ENCODE data around the gene SNAPIN.

Gene SNAPIN

DNA sequence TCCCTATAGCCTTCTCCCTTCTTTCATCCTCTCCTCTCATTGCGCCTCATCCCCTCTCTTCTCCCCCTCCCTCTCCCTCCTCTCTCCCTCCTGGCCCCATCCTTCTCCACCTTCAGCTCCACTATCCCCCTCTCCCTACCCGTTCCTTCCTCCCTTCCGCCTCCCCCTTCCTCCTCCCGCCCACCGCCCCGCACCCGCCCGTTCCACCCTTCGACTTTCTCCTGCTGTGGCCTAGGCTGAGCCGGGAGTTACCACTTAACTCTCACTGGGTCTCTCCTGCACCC lies 21.6 kb downstream of the SNAPIN start:
- DNase-seq = no peak

DNA sequence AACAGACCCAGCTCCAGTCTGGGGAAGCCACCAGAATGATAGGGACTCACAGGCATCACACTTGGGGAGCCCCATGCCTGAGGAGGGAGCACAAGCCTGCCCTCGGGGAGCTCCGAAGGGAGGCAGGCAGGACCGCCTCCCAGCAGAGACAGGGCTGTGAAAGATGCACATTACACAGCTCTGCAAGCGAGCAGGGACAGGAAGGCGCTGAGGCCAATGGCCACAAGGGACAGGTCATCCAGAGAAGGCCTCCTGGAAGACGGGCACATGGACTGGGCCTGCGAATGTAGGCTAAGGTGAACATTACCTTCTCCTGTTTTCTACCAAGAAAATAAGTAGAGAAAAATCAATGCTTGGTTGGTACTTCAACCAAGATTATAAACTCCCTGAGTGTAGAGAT lies 24.2 kb downstream of the SNAPIN start:
- DNase-seq = no peak

DNA sequence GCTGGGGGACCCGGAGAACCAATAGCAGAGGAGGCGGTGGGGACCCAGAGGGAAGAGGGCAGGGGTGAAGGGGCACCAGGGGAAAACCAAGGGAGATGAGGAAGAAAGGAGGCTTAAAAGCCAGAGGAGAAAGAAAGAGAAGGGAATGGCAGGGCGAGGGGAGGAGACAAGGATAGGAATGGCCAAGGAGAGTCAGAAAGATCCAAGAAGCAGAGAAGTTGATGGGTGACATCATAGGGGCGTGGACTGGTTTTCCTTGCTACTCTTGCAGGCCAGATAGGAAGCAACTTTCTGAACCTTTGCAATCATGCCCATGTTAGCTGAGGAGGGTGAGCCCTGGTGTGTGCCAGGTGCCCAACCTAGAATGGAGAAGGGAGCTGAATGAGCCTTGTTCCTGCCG lies 25.4 kb downstream of the SNAPIN start:
- DNase-seq = no peak

DNA sequence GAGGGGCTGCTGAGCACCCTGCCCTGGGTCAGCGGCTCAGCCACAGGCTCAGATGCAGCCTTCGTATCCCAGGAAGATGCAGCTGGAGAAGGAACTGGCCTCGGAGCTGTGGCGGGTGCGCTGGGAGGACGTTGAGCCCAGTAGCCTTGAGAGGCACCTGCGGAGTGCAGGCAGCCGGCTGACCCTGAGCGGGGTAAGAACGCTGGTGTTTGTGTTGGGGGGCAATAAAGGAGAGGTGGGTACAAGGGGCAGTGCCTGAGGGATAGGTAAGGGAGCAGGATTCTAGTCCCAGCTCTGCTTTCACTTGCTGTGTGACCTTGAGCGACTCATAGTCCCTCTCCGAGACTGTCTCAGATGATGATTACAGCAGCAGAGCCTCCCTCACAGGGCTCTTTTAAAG lies 26.4 kb downstream of the SNAPIN start:
- no peak for DNase-seq

DNA sequence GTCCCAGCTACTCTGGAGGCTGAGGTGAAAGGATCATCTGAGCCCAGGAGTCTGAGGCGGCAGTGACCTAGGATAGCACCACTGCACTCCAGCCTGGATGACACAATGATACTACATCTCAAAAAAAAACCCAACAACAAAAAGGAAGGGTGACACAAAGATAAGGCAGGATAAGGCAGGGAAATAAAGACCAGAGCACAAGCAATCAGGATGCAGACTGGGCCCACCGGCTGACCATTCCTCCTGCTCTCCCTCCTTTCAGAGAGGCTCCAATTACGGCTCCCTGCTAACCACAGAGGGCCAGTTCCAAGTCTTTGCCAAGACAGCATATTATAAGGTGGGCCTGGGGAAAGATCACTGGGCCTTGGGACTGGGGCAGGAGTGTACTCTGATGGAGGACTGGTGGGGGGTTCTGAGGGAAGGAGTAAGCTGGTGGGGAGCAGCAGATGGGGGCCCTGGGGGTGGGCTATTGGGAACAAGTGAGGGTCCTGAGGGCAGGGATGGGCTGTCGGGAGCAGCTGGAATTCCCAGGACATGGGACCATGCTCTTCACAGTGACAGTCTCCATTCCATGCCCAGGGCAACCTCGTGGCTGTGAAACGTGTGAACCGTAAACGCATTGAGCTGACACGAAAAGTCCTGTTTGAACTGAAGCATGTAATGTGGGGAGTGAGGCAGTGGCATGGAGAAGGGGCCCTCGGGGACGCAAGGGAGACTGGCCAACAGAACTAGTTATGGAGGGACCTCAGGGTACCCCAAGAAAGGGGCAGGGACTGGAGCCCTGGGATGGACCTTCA lies 27.2 kb downstream of the SNAPIN start:
- no peak for DNase-seq

GRCh38 chr1:153687346-153688125 lies 29.0 kb downstream of the SNAPIN start:
- DNase-seq = no peak

- DNase-seq = no peak
Observed at GRCh38 chr1:153688276-153688675, 29.8 kb downstream of the SNAPIN start.

DNA sequence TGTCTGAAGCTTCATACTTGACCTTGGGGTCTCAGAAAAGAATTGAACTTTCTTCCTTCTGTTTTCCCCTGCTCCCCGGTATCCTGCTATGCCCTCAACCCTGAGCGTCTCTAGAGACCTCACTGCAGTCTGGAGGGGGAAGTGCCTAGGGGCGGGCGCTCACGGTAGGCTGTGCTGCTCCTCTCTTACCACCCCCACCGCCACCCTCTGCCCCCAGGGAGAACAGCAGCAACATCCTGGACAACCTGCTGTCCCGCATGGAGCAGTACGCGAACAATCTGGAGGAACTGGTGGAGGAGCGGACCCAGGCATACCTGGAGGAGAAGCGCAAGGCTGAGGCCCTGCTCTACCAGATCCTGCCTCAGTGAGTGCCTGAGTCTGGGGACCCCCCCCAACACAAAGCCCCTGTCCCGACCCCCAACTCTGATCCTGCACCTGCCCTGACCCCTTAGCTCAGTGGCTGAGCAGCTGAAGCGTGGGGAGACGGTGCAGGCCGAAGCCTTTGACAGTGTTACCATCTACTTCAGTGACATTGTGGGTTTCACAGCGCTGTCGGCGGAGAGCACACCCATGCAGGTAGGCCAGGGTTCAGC lies 30.3 kb downstream of the SNAPIN start:
- DNase-seq = no peak

DNA sequence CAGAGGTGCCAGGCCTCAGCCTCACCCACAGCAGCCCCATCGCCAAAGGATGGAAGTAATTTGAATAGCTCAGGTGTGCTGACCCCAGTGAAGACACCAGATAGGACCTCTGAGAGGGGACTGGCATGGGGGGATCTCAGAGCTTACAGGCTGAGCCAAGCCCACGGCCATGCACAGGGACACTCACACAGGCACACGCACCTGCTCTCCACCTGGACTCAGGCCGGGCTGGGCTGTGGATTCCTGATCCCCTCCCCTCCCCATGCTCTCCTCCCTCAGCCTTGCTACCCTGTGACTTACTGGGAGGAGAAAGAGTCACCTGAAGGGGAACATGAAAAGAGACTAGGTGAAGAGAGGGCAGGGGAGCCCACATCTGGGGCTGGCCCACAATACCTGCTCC lies 35.0 kb downstream of the SNAPIN start:
- no peak for DNase-seq

- DNase-seq = no peak
Observed at GRCh38 chr1:153696741-153697140, 38.2 kb downstream of the SNAPIN start.

GRCh38 chr1:153697191-153698019 lies 38.9 kb downstream of the SNAPIN start:
- no peak for DNase-seq

DNA sequence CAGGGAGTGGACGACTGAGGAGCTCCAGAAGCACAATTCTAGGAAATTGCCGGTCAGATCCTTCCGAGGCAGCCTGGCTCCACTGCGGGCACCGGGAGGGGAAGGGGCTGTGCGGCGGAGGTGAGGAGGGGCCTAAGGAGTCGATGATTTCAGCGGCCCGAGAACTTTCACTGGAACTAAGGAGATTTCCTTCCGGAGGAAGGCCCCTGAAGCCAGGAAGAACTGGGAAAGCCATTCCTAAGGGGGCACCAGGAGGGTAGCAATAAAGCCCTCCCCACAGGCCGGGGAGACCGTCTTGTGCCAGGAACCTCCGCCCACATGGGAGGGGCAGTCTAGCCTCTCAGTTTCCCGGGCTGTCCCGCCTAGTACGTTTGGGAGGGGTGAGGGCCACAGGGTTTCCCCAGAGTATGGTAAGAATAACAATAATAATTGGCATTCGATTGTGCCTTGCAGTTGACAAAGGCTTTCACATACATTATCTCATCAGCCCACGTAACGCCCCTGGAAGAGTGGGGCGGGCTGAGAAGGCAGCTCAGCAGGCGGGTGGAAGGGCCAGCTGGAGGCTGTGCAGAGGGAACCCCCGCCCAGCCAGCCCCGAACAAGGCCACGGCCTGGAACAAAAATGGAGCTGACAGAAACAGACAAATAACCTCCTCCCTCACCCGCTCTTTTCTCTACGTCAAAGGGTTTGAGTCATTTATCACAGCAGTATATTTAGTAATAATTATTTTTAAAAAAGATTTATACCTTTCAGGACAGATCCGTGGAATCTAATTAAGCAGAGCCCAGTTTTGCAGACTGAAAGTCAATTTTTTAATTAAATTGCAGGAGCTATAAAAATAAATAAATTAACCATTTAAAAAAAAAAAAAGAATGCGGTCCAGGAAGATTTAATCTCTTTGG lies 39.8 kb downstream of the SNAPIN start:
- DNase-seq = no peak

DNA sequence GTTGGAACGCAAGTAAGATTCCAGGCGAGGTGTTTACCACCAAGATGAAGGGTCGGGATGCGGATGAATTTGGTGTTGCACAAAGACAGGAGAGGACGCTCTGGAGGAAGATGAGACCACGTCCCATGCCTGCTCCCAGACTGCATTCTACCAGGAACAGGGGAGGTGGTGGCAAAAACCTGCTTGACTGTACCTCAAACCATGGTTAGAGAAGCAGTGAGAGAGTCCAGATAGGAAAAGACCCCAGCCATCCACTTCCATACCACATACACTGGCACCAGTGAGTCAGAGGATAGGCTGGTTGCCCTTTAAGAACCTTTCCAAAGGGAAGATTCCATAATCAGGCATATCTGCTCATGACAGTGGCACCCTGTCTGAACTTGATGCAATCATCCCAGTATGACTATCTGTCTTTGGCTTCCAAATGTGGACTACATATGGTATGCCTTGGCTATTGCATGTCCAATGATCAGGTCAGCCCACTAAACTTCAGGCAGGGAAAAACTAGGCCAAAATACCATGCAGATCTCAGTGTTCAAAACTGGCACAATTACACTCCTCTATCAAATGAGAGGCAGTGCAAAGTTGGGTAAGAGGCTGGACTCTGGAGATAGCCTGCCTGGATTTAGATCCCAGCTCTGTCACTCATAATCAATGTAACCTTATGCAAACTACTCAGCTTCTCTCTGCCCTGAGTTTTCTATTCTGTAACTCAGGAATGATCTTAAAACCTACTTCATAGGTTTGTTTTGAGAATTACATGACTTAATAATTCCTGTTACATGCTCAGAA lies 40.6 kb downstream of the SNAPIN start:
- no peak for DNase-seq

DNA sequence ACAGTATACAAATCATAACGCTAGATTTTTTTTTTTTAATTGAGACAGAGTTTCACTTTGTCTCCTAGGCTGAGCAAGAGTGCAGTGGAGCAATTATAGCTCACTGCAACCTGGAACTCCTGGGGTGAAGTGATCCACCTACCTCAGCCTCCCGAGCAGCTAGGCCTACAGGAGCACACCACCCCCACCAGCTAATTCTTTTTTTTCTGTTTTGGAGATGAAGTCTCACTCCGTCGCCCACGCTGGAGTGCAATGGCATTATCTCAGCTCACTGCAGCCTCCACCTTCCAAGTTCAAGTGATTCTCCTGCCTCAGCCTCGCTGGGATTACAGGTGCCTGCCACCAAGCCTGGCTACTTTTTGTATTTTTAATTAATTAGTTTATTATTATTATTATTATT lies 41.3 kb downstream of the SNAPIN start:
- no peak for DNase-seq

- no peak for DNase-seq
Observed at GRCh38 chr1:153705484-153705883, 47.0 kb downstream of the SNAPIN start.

DNA sequence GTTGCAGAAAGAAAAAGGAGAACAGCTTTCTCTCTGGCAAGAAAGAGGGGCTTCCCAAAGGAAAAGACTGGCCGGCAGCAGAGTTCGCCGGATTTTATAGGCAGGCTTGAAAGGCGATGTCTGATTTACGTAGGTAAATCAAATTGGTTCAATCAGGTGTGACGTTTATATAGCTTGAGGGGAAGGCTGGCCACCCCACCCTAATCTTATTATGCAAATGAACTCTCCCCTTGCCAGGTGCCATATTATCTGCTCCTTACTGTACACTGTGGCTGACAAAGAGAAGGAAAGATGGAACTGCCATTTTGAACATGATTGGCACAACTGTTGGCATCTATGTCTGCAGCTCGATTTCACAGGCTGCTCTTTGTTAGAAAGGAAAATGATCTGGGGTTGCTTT lies 52.5 kb downstream of the SNAPIN start:
- no peak for DNase-seq
